GM21526 (cell line): ENCODE data around the gene RCOR1.
"Not testable (repeated sequence)": the region's sequence is repeated elsewhere in the genome, so short reads cannot be mapped to it uniquely, and the experiment has no call there.

Source experiments
- ATAC-seq: cut with Tn5 transposase; IDR thresholded peaks from one replicate; pipeline ENCODE4 v1.9.1; 2021; ENCODE audit warnings: moderate library complexity; ENCODE audit not compliant: unreplicated experiment, low FRiP score

RCOR1 gene

DNA sequence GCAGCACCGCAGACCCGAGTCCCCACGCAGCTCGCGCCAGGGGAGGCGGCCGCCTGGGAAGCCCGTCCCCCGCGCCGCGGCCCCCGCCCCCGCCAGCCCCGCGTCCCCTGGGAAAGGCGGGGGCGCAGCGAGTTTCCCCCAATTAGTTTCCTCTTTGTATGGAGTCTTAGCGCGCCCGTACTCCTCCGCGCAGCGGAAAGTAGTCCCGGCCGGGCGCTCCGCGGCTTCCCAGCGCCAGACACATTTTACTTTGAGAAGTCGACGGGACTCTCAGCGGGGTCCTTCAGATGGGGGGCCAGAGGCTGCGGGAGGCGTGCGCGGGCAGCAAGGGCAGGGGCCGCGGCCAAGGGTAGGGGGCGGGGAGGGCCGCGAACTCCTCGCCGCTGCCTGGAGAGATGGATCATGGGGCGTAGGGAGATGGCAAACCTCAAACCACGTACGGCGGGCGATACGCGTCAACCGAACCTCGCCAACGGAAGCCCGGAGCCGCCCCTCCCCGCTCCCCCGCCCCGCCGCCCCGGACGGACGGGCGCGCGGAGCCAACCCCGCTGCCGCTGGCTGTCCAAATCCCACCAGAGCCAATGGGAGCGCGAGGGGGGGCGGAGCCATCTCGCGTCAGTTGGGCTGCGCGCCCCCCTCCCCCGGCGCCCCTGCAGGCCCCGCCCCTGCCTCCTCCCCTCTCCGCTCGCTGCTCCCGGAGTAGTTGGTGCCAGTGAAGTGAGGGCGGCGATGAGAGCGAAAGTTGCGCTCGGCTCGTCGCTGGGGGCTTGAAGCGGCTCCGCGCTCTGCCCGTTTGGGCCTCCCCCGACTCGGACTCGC lies at the start of gene RCOR1:
Gene RCOR1 (plus strand): TSS at position 706 of the 819 bp plus-strand sequence. CDS start 238 bp downstream, outside the sequence.
- ATAC-seq, result peak; percentile 61

DNA sequence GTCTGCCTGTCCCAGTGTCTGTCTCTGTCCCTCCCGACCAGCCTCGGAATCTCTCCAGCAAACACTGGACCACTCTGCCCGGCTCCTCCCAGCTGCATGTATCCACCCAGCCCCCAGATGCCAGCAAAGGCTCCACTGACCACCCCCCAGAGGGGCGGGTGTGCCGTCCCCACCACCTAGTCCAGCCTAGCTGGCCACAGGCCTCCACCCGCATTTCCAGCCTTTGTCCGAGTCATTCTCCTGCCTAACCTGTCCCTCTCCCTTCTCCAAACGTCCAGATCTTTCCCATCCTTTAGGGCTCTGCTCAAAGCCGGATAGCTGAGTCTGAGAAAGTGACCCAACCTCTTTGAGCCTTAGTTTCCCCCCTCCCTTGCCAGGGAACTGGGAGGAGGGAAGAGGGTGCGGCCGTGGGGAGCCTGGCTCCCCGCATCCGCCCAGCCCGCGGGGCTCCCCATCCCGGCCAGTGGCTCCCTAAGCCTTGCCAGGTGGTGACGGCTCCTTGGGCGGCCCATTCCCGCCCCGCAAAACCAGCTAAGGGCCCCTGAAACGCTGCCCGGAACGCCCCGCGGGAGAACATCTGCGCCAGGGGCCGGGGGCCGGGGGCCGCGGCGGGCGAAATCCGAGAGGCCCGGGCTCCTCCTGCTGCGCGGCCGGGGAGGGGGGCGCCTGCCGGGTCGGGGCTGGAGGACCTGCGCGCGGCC lies 48.3 kb upstream of the RCOR1 start:
- ATAC-seq, result no peak

DNA sequence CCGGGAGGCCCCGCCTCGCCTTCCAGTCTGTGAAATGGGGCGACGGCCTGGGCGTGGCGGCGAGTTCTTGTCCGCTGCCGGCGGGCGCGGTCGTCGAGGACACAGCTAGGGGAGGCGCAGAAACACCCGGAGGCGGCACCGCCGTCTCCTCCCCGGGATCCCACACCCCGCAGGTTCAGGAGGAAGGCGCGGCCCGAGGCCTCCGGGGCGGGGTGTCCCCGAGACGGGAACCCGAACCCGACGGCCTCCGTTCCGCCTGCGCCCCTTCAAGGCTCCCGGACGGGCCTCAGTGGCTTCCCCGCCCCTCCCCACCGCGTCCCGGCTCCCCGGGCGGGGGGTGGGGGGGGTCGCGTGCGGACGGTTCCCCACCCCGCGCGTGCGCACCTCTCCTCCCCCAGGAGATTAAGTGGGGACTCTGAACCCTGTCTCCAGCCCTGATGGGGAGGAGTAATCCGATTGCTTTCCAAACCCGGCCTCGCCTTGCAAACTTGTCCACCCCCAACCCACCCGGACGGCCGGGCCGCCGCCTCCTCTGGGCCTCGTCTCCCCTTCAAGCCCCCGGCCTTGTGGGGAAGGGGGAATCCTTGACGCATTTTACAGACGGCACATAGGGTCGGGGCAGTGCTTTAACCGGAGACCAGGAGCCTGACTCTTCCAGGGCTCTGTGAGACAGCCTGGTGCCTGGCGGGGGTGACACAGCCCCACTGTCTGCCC lies 47.5 kb upstream of the RCOR1 start:
- ATAC-seq, result no peak

DNA sequence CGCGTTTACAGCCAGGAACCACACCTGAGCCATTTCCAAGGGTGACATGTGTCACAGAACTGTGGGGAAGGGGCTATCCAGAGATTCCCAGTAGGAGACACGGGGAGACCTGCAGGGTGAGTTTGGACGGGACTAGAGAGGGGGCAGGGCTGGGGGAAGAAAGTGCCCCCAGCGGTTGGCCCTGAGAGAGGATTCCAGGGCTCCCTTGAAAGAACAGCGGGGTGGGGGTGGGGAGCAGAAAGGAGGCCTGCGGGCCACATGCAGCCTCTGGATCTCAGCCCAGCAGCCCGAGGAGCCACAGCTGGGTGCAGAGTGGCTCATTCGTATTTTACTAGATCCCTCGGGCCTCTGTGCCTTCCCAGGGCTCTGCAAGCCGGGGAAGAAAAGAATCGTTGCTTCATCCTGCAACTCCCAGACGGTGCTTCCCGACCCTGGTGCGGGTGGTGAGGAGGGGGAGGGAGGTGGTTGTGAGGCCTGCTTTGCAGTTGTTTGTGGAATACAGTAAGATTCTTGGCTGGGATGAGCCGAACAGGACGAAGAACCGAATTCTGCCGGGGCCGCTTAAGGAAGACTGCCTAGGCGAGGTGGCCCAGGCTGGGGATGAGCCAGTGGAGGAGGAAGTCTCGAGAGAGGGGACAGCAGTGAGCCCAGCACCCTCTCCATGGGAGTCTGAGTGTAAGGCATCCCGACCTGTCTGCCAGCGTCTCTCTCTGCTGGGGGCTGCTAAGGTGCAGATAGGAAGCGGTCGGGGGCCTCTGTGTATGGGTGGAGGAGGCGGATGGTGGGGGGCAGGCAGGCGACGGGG lies 46.8 kb upstream of the RCOR1 start:
- ATAC-seq, result no peak

DNA sequence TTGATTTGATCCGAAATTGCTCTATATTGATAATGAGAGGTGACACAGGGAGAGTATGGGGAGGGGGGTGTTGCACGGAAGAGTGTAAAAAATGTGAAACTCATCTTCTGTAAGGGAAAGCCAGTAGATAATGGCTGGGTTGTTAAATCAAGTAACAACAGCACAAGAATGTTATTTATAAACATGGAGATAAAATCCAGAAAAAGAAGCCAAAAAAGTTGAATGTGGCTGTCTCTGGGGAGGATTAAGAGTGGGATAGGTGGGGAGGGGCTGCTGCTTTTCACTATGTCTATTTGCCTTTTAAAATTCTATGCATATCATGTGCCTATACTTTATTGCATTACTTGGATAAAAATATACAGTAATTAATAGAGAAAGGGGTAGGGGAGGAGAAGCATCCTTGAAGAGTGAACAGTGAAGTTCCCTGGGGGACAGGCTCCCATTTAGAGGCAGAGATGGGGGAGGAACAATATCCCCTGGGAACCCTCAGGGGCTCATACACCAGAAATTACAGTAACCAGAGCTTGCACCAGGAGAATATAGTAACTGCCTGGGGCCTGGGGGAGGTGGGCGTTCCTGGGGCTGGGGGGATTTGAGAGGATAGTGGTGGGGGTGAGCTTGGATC lies 43.7 kb upstream of the RCOR1 start:
- ATAC-seq, result no peak

DNA sequence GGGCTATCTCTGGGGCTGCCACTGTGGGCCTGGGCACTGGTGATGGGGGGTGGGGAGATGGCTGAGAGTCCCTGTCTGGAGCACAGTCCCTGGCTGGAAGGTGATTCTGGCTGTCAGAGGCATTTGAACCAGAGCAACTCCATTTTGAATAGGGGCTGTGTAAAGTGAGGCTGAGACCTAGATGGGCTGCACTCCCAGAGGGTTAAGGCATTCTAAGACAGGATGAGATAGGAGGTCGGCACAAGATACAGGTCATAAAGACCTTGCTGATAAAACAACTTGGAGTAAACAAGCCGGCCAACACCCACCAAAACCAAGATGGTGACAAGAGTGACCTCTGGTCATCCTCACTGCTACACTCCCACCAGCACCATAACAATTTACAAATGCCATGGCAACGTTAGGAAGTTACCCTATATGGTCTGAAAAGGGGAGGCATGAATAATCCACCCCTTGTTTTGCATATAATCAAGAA lies 41.5 kb upstream of the RCOR1 start:
- not testable (repeated sequence) for ATAC-seq

DNA sequence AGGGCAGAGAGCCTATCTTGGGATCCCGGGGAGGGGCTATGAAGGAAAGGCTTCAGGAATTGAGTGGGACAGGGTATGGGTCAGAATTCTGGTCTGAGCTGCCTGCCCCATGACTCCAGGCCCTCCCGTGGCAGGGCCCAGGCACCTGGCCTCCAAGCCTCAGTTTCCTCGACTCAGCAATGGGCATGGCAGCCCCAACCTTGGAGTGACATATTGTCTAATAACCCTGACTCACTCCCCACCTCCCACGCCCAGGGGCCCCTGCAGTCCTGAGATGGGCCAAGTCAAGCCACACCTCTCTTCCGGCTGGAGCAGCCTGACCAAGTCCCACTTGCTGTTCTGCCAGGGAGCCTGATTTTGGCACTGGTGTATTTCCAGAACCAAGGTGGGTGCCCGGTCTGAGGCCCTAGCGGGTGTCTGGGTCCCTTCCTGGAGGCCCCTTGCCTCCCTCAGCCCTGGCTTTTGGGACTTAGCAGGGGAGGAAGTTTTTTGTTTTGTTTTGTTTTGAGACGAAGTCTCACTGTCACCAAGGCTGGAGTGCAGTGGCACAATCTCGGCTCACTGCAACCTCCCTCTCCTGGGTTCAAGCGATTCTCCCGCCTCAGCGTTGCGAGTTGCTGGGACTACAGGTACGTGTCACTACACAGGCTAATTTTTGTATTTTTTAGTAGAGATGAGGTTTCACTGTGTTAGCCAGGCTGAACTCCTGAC lies 40.3 kb upstream of the RCOR1 start:
- ATAC-seq, result no peak

DNA sequence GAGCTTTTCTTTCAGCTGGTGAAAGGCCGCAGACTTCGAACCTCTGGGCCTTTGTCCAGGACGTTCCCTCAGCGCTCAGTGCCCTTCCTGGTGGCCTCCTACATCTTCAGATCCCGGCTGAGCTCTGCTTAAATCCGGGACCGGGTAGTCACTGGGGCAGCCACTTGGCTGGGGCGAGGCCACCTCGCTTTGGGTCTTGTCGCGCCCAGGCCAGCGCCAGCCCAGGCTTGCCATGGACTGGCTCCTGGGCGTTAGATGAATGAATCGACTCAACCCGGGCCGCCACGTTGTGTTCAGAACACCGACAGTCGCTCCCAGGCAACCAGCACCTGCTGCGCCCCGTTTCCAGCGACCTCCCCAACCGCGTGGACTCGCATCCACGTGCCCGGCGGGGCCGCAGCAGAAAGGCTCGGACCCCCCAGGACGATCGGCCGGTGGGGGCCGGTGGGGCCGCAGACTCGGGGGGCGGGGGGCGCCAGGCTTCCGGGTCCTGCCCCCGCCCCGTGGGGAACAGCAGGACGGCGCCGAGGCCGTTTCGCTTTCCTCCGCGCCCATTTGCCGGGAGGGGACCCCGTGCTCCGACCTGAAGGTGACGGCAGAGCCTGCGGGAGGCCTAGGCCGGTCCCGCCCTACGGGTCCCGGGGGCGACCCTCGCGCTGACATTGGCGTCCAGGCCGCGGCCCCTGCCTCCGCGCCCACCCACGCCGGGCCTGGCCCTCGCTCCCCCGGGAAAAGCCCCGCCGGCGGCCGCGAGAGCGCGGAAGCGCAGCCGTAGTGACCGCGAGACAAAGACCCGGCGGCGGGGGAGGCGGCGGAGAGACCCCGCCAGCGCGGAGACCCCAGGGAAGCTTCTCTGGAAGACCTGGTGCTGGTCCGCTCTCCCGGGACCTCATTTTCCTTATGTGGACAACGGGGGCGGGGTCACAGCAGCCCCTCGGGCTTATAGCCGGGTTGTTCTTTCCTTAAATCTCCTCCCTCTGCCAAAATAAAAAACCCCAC lies 37.3 kb upstream of the RCOR1 start:
- ATAC-seq, result no peak

DNA sequence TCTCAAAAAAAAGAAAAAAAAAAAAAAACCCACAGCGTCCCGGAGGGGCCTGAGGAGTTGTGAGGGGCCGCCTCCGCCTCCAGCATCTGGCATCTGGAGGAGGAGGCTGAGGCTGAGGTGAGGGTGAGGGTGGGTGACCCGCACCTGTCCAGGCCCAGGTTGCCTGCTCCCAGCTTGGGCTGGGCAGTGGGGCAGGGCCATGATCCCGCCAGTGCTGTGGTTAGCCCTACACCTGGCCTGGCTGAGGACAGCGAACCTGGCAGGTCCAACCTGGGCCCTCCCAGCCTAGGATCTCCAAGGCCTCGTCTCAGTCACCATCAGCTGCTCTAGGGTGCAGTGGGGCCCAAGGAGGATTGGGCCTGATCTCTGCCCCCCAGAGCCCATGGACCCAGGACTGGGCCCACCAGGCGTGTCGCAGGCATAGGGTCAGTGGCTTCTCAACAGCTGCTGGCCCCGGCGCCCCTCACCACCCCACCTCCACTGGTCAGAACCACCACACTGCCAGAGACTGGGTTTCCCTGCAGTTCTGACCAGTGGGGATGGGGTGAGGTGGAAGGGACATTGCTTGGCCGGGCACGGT lies 36.3 kb upstream of the RCOR1 start:
- ATAC-seq, result no peak

DNA sequence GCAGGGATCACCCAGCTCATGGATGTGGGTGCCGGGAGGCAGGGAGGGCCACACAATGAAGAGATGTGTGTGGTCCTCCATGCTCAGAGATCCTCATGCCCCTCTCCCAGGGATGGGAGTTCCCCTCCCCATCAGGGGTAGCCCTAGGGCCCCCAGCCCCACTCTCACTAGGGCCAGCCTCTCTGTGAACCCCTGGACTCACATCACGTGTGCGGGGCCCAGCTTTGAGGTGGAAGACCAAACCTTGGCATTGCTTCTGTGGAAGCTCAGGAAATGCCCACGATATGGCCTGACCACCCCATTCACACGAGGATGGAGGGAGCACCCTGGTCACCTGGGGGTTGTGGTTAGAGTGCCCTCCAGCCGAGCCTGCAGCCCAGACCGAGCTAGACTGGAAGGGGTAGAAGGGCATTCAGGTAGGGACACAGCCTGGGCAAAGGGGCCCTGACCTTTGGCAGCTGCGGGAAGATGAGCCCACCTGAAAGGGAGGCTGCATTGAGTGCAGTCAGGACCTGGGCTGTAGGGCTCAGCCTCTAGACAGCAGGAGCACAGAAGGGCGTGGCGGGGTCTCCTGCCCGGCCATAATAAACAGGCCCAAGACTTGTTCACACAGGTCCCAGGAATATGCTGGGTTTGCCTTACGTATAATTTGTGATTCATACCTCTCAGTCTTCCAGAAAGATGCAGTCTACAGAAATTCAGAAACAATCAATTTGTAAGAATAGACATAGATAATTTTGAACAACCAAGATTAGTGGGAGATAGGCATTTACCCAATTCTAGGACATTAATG lies 34.8 kb upstream of the RCOR1 start:
- no peak for ATAC-seq

DNA sequence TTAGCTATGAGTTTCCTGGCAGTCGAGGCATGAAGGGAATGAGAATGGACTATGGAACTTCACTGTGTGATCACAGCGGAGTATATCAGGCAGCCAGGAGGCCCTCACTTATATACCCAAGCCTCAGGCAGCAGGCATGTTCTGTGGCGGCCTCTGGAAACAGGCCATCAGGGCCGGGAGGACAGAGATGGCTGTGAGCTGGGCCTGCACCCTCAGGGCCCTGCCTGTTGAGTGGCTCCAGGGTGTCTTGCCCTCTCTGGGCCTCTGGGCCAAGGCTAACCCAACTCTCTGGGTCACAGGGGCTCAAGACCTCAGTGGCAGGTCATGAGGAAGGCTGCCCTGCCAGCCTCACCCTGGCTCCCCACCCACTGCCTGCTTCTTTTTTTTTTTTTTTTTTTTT lies 33.9 kb upstream of the RCOR1 start:
- ATAC-seq, result no peak

DNA sequence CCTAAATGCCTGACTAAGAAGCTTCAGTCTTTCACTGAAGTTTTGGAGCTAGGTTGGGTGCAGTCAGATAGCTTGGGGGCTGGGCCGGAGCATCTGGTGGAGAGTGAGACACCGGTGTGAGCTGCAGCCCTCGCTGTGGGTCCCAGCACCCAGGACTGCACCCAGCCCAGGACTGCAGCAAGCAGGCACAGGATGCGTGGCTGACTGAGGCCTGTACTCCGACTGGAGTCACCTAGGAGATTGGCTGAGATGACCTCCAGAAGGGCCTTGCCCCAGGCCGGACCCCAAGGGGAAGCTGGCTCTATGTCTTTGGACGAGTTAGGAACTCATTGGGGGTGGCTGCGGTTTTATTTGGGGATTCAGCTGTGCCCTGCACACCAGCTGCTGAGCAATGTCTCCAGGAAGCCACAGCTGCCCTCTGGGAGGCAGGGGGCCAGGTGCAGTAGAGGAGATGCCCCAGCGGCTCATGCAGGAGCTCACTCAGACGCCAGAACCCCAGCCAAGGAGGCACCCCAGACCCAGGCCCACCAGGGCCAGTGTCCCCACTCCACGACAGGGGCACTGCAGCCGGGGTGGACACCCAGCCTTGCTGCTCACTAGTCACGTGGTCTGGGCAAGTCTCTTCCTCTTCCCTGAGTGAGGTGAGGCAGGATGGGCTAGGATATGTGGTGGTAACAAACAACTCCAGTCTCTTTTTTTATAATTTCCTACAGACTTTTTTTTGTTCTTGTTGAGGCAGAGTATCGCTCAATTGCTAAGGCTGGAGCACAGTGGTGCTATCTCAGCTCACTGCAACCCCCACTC lies 31.8 kb upstream of the RCOR1 start:
- ATAC-seq, result no peak

DNA sequence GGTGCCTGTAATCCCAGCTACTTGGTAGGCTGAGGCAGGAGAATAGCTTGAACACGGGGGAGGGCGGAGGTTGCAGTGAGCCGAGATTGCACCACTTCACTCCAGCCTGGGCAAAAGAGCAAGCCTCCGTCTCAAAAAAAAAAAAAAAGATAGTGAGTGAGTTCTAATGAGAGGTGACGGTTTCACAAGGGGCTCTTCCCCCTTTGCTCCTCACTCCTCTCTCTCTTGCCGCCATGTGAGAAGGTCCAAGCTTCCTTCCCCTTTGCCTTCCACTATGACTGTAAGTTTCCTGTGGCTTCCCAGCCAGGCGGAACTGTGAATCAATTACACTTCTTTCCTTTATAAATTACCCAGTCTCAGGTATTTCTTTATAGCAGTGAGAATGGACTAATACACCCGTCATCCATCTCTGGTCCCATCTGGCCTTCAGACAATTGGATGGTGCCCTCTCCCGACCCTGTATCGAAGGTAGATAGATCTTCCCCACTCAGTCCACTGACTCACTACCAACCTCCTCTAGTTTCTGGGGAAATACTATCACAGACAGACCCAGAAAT lies 27.0 kb upstream of the RCOR1 start:
- ATAC-seq, result no peak

DNA sequence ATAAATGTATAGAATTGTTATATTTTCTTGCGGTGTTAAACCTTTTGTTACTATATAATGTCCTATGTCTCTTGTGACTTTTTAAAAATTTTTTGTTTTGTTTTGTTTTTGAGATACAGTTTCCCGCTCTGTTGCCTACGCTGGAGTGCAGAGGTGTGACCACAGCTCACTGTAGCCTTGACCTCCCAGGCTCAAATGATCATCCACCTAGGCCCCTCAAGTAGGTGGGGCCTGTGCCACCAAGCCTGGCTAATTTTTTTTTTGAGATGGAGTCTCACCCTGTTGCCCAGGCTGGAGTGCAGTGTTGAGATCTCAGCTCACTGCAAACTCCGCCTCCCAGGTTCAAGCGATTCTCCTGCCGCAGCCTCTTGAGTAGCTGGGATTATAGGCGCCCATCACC lies 26.5 kb upstream of the RCOR1 start:
- ATAC-seq, result no peak

DNA sequence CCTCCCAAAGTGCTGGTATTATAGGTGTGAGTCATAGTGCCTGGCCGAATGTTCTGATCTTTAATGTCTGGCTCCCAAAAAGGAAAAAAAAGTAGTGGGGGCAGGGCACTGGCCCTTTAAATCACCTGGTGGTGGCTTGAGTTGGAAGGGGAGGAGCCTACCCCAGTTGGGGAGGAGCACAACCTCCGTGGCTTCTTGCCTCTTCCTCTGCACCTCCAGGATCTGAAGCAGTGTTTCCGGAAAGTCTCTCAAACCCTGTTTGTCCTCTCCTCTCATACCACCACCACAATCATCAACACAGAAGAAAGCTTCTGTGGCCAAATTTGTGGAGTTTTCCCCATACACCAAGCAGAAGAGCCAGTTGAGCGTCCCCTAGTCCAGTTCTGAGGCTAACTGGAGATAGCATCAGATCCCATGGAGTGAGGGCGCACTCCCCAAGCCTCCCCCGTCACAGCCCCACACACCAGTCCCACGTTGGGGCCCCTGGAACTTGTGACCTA lies 24.3 kb upstream of the RCOR1 start:
- ATAC-seq, result no peak
